ENCODE results near the gene C15orf39. TPM values are rescaled to one million over a fixed set of nuclear protein-coding genes. Genes with fewer than 3 reads are reported as not detected.

Gene C15orf39
- total and polyA plus RNA-seq, 2 experiments from 2014 or later, result 13.4 to 54.1 TPM

DNA sequence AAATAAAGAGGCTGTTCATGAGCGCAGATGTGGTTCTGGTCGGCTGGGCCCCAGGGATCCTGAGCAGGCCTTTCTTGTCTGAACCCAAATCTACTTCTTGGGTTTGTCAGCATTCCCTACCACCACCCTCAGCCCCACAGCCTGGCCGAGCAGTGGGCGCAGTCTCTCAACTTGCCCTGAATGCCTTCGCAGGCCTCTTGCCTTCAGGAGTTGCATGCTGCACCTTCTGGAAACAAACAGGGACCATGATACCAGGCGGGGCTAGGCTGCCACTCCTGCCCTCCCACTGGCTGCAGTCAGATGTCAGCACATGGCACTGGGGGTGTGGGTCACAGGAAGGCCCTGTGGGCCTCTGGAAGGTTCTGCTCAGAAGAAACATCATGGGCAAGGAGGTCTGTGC, 13.2 kb upstream of the C15orf39 start:
- H3K27me3 ChIP-seq (ENCODE audit: insufficient read depth), result no peaks in the 10 kb centered on the region
- no peaks in the 10 kb centered on the region for H3F3A ChIP-seq (replicated peaks; ENCODE audit: low read depth)
- H3K4me1 Mint-ChIP-seq, result peaks cover 15% of the 10 kb centered on the region
- no peak for TF ChIP-seq EZH2phosphoT487 (IDR thresholded peaks at IDR 0.05; ENCODE audit: unreplicated experiment)
- TF ChIP-seq, protein P1, sequence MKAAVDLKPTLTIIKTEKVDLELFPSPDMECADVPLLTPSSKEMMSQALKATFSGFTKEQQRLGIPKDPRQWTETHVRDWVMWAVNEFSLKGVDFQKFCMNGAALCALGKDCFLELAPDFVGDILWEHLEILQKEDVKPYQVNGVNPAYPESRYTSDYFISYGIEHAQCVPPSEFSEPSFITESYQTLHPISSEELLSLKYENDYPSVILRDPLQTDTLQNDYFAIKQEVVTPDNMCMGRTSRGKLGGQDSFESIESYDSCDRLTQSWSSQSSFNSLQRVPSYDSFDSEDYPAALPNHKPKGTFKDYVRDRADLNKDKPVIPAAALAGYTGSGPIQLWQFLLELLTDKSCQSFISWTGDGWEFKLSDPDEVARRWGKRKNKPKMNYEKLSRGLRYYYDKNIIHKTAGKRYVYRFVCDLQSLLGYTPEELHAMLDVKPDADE (IDR thresholded peaks at IDR 0.05), result no peak
- TF ChIP-seq NANOG (IDR thresholded peaks at IDR 0.05; ENCODE audit: borderline replicate concordance), result no peak
- TF ChIP-seq POLR2AphosphoS5 (IDR thresholded peaks at IDR 0.05; ENCODE audit: low read depth), result no peak
- H3K36me3 Mint-ChIP-seq (ENCODE audit: low read depth), result peaks cover 18% of the 10 kb centered on the region
- no peaks in the 10 kb centered on the region for H3K79me2 ChIP-seq (replicated peaks; ENCODE audit: insufficient read depth)
- H4K20me1 ChIP-seq (replicated peaks; ENCODE audit: insufficient read depth), result no peaks in the 10 kb centered on the region
- H3K9me3 Mint-ChIP-seq, result peaks cover 30% of the 10 kb centered on the region
- ATAC-seq (no peak), DNase-seq (ENCODE audit: low spot score) (no peak)
- peaks cover 6% of the 10 kb centered on the region; the same call in 1 of the 2 replicates for H3K4me1 ChIP-seq (ENCODE audit: insufficient read depth)
- H3K36me3 ChIP-seq (ENCODE audit: insufficient read depth), result no peaks in the 10 kb centered on the region; the same call in 1 of the 2 replicates
- no peak overlapping the region for H3K27ac ChIP-seq (ENCODE audit: low read depth)
- no peak overlapping the region for H3K4me2 ChIP-seq
- H3K4me3 ChIP-seq, result no peak overlapping the region
- no peak overlapping the region for H3K27ac Mint-ChIP-seq
- H3K27me3 Mint-ChIP-seq (ENCODE audit: insufficient read depth, low read depth, poor library complexity), result peaks cover 15% of the 10 kb centered on the region
- no peak overlapping the region for H2AFZ ChIP-seq
- no peaks in the 10 kb centered on the region for H3K9me2 ChIP-seq (ENCODE audit: insufficient read depth)
- no peak overlapping the region for H3K4me3 Mint-ChIP-seq

DNA sequence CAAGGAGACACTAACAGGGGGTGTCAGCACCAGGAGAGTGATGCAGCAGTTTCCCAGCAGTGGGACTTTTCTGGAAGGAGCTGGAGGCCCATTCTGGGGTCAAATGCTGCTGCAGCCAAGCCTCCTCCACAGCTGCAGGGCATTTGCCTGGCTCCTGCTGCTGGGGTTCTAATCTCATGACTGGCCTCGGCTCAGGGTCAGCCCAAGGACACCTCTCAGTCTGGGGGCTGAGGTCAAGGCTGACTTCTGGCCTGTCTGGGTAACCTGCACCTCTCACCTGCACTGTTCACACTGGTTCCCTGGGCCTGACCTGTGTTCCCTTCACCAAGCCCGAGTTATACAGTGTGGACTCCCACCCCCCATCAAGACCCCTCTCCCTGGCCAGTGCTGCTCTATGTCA, 10.4 kb upstream of the C15orf39 start:
- no peaks in the 10 kb centered on the region; the same call in 1 of the 2 replicates for H3K36me3 ChIP-seq (ENCODE audit: insufficient read depth)
- Mint-ChIP-seq H3K4me1 (peaks cover 33% of the 10 kb centered on the region), H3K9me3 (peaks cover 30% of the 10 kb centered on the region), H3K4me3 (no peak overlapping the region), H3K27ac (no peak overlapping the region), H3K27me3 (ENCODE audit: insufficient read depth, low read depth, poor library complexity) (peaks cover 15% of the 10 kb centered on the region), H3K36me3 (ENCODE audit: low read depth) (peaks cover 18% of the 10 kb centered on the region)
- H3K4me2 ChIP-seq, result no peak overlapping the region
- H3K4me3 ChIP-seq, result no peak overlapping the region
- no peaks in the 10 kb centered on the region for H4K20me1 ChIP-seq (replicated peaks; ENCODE audit: insufficient read depth)
- no peaks in the 10 kb centered on the region for H3K9me2 ChIP-seq (ENCODE audit: insufficient read depth)
- H3K4me1 ChIP-seq (ENCODE audit: insufficient read depth), result peaks cover 18% of the 10 kb centered on the region
- no peaks in the 10 kb centered on the region for H3K27me3 ChIP-seq (ENCODE audit: insufficient read depth)
- DNase-seq (ENCODE audit: low spot score), result no peak
- H3K27ac ChIP-seq (ENCODE audit: low read depth), result no peak overlapping the region
- H3F3A ChIP-seq (replicated peaks; ENCODE audit: low read depth), result no peaks in the 10 kb centered on the region
- no peak overlapping the region for H2AFZ ChIP-seq
- ATAC-seq, result no peak
- no peaks in the 10 kb centered on the region for H3K79me2 ChIP-seq (replicated peaks; ENCODE audit: insufficient read depth)
- TF ChIP-seq CREB1 (CRISPR knock-in tag; IDR thresholded peaks at IDR 0.05; ENCODE audit: low read depth) (no peak), ZNF114 (CRISPR knock-in tag; IDR thresholded peaks at IDR 0.05) (no peak), EZH2phosphoT487 (IDR thresholded peaks at IDR 0.05; ENCODE audit: unreplicated experiment) (no peak), EZH2 (IDR thresholded peaks at IDR 0.05; ENCODE audit: low read depth, unreplicated experiment) (no peak)
- TF ChIP-seq, protein P2, sequence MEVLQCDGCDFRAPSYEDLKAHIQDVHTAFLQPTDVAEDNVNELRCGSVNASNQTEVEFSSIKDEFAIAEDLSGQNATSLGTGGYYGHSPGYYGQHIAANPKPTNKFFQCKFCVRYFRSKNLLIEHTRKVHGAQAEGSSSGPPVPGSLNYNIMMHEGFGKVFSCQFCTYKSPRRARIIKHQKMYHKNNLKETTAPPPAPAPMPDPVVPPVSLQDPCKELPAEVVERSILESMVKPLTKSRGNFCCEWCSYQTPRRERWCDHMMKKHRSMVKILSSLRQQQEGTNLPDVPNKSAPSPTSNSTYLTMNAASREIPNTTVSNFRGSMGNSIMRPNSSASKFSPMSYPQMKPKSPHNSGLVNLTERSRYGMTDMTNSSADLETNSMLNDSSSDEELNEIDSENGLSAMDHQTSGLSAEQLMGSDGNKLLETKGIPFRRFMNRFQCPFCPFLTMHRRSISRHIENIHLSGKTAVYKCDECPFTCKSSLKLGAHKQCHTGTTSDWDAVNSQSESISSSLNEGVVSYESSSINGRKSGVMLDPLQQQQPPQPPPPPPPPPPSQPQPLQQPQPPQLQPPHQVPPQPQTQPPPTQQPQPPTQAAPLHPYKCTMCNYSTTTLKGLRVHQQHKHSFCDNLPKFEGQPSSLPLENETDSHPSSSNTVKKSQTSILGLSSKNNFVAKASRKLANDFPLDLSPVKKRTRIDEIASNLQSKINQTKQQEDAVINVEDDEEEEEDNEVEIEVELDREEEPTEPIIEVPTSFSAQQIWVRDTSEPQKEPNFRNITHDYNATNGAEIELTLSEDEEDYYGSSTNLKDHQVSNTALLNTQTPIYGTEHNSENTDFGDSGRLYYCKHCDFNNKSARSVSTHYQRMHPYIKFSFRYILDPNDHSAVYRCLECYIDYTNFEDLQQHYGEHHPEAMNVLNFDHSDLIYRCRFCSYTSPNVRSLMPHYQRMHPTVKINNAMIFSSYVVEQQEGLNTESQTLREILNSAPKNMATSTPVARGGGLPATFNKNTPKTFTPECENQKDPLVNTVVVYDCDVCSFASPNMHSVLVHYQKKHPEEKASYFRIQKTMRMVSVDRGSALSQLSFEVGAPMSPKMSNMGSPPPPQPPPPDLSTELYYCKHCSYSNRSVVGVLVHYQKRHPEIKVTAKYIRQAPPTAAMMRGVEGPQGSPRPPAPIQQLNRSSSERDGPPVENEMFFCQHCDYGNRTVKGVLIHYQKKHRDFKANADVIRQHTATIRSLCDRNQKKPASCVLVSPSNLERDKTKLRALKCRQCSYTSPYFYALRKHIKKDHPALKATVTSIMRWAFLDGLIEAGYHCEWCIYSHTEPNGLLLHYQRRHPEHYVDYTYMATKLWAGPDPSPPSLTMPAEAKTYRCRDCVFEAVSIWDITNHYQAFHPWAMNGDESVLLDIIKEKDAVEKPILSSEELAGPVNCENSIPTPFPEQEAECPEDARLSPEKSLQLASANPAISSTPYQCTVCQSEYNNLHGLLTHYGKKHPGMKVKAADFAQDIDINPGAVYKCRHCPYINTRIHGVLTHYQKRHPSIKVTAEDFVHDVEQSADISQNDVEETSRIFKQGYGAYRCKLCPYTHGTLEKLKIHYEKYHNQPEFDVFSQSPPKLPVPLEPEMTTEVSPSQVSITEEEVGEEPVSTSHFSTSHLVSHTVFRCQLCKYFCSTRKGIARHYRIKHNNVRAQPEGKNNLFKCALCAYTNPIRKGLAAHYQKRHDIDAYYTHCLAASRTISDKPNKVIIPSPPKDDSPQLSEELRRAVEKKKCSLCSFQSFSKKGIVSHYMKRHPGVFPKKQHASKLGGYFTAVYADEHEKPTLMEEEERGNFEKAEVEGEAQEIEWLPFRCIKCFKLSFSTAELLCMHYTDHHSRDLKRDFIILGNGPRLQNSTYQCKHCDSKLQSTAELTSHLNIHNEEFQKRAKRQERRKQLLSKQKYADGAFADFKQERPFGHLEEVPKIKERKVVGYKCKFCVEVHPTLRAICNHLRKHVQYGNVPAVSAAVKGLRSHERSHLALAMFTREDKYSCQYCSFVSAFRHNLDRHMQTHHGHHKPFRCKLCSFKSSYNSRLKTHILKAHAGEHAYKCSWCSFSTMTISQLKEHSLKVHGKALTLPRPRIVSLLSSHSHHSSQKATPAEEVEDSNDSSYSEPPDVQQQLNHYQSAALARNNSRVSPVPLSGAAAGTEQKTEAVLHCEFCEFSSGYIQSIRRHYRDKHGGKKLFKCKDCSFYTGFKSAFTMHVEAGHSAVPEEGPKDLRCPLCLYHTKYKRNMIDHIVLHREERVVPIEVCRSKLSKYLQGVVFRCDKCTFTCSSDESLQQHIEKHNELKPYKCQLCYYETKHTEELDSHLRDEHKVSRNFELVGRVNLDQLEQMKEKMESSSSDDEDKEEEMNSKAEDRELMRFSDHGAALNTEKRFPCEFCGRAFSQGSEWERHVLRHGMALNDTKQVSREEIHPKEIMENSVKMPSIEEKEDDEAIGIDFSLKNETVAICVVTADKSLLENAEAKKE (CRISPR knock-in tag; IDR thresholded peaks at IDR 0.05), result no peak
- TF ChIP-seq, protein P3, sequence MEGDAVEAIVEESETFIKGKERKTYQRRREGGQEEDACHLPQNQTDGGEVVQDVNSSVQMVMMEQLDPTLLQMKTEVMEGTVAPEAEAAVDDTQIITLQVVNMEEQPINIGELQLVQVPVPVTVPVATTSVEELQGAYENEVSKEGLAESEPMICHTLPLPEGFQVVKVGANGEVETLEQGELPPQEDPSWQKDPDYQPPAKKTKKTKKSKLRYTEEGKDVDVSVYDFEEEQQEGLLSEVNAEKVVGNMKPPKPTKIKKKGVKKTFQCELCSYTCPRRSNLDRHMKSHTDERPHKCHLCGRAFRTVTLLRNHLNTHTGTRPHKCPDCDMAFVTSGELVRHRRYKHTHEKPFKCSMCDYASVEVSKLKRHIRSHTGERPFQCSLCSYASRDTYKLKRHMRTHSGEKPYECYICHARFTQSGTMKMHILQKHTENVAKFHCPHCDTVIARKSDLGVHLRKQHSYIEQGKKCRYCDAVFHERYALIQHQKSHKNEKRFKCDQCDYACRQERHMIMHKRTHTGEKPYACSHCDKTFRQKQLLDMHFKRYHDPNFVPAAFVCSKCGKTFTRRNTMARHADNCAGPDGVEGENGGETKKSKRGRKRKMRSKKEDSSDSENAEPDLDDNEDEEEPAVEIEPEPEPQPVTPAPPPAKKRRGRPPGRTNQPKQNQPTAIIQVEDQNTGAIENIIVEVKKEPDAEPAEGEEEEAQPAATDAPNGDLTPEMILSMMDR (conservative IDR thresholded peaks at IDR 0.05; ENCODE audit: low read depth in 2 of 2), result no peak
- TF ChIP-seq, protein P4, sequence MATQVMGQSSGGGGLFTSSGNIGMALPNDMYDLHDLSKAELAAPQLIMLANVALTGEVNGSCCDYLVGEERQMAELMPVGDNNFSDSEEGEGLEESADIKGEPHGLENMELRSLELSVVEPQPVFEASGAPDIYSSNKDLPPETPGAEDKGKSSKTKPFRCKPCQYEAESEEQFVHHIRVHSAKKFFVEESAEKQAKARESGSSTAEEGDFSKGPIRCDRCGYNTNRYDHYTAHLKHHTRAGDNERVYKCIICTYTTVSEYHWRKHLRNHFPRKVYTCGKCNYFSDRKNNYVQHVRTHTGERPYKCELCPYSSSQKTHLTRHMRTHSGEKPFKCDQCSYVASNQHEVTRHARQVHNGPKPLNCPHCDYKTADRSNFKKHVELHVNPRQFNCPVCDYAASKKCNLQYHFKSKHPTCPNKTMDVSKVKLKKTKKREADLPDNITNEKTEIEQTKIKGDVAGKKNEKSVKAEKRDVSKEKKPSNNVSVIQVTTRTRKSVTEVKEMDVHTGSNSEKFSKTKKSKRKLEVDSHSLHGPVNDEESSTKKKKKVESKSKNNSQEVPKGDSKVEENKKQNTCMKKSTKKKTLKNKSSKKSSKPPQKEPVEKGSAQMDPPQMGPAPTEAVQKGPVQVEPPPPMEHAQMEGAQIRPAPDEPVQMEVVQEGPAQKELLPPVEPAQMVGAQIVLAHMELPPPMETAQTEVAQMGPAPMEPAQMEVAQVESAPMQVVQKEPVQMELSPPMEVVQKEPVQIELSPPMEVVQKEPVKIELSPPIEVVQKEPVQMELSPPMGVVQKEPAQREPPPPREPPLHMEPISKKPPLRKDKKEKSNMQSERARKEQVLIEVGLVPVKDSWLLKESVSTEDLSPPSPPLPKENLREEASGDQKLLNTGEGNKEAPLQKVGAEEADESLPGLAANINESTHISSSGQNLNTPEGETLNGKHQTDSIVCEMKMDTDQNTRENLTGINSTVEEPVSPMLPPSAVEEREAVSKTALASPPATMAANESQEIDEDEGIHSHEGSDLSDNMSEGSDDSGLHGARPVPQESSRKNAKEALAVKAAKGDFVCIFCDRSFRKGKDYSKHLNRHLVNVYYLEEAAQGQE (IDR thresholded peaks at IDR 0.05; ENCODE audit: unreplicated experiment), result no peak

Measured in GM23338 (cell line).